ENCODE data around the gene ADAM12. TPM values are rescaled to one million over a fixed set of nuclear protein-coding genes. Genes with fewer than 3 reads are reported as not detected.

ADAM12 gene
- total and polyA plus RNA-seq, 2 donors (not counting 3 experiments of a cell fraction or from before 2014, with no cell fraction given), result 0.22 to 0.33 TPM

DNA sequence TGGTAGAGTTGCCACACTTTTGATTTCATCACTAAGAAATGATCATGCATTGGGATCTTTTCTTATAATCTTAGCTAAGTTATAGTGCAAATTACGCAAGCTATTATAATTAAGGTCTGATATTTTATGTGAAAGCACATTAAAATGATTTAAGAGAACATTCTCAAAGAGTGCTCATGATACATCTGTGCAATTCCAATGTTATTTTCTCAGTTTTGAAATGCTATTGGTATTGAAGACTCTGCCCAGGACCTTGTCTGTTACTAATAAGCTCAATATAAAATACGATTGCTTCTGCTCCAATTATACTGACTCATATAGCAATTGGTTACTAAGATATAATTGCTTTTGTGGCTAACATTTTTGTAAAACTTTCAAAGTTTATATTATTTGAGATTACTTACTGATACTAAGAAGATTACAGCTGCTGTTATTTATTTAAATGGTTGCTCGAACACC, 180.9 kb downstream of the ADAM12 start:
- no peaks in the 10 kb centered on the region for H3K4me1 ChIP-seq (ENCODE audit: control insufficient read depth, extremely low read depth, insufficient read depth, low read length)

DNA sequence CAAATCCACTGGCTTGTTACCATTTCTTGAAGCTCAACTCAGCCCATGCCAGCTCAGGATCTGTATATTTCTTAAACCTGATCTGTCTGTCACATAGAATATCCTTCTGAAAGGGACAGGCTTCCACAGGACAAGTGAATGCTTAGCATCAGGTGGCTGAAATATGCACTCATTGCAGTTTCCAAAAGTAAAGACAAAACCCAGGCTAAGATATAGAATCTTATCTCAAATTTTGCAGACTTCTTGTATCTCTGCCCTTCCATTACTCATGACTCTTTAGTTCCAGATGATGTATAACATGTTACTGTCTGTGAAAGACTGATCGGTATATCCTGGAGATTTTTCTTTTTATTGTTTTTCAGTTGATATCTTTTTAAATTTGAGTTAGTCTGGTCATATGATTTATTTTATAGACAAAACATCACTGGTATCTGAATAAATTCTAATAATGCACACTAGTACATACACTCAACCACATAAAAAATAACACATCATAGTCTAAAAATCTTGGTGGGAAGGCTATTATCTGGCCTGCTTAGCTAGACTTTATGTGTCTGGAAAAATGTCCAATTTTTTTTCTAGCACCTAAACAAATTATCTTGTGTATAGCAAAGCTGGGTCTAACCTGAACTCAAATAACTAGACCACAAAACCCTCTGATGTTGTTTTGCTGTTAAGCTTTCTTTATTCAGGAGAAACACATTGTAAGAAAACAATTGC, 182.6 kb downstream of the ADAM12 start:
- Histone ChIP-seq H3K9me3 (replicated peaks; ENCODE audit: control insufficient read depth, insufficient read depth, low read length) (no peaks in the 10 kb centered on the region), H3K36me3 (ENCODE audit: control insufficient read depth in 2 of 2, extremely low read depth in 1 of 2, insufficient read depth in 2 of 2, low read length in 2 of 2) (no peaks in the 10 kb centered on the region), H3K27ac (ENCODE audit: insufficient read depth, low read depth, low read length) (no peak overlapping the region), H3K4me2 (ENCODE audit: insufficient read depth, low read length) (no peak overlapping the region), H3K9me1 (replicated peaks; ENCODE audit: control insufficient read depth, extremely low read depth, insufficient read depth, low read length) (no peaks in the 10 kb centered on the region), H3K9ac (replicated peaks; ENCODE audit: extremely low read depth, insufficient read depth, low read length) (no peak overlapping the region), H3K27me3 (ENCODE audit: control insufficient read depth in 2 of 2, insufficient read depth in 2 of 2, low read length in 2 of 2) (no peaks in the 10 kb centered on the region), H3K4me3 (replicated peaks in 1 of 3; ENCODE audit: insufficient read depth in 1 of 3, low read depth in 1 of 3, low read length in 3 of 3) (no peak overlapping the region), H3K4me1 (ENCODE audit: control insufficient read depth, extremely low read depth, insufficient read depth, low read length) (no peaks in the 10 kb centered on the region), H4K20me1 (replicated peaks; ENCODE audit: control insufficient read depth, extremely low read depth, insufficient read depth, low read length) (no peaks in the 10 kb centered on the region), H3K79me2 (ENCODE audit: control insufficient read depth, insufficient read depth, low read length) (no peaks in the 10 kb centered on the region), H2AFZ (ENCODE audit: low read depth, low read length) (no peak overlapping the region)
- no peak for DNase-seq (ENCODE audit: low read depth, low spot score)
- POLR2A ChIA-PET, result no interaction called here
- no TSS peak for BruUV-seq (replicated peaks)
- dilution Hi-C loops (cut with MboI; ENCODE audit: extremely low pct_ligation_motif_present, low sequenced_read_pairs), result no loop called here
- CTCF ChIA-PET, result no interaction called here
- FAIRE-seq, result no peak
- TF ChIP-seq POLR2A (IDR thresholded peaks at IDR 0.05; ENCODE audit: low read depth, low read length) (no peak), CTCF (IDR thresholded peaks at IDR 0.05; ENCODE audit: extremely low read depth in 1 of 2, insufficient read depth in 1 of 2, low read depth in 1 of 2, low read length in 2 of 2) (no peak), EZH2 (IDR thresholded peaks at IDR 0.05; ENCODE audit: borderline replicate concordance, low read depth, low read length, severe bottlenecking) (no peak), JUN (IDR thresholded peaks at IDR 0.05; ENCODE audit: borderline replicate concordance, insufficient read depth, insufficient read length, low read depth) (no peak), FOS (IDR thresholded peaks at IDR 0.05; ENCODE audit: borderline replicate concordance, insufficient read depth, low read length) (no peak), MAX (IDR thresholded peaks at IDR 0.05; ENCODE audit: insufficient read depth, insufficient read length) (no peak), GATA2 (IDR thresholded peaks at IDR 0.05; ENCODE audit: insufficient read depth, insufficient read length, low read depth, low read length) (no peak), MYC (IDR thresholded peaks at IDR 0.05; ENCODE audit: low read depth, low read length) (no peak), POLR2AphosphoS5 (IDR thresholded peaks at IDR 0.05; ENCODE audit: insufficient read depth, low read depth, low read length) (no peak)
- intact Hi-C loops (cut with micrococcal nuclease), result no loop called here

More for the DNA sequence above, 180.9 kb downstream of the ADAM12 start:
- Histone ChIP-seq H3K79me2 (ENCODE audit: control insufficient read depth, insufficient read depth, low read length) (no peaks in the 10 kb centered on the region), H2AFZ (ENCODE audit: low read depth, low read length) (no peak overlapping the region), H3K9me1 (replicated peaks; ENCODE audit: control insufficient read depth, extremely low read depth, insufficient read depth, low read length) (no peaks in the 10 kb centered on the region), H3K27me3 (ENCODE audit: control insufficient read depth in 2 of 2, insufficient read depth in 2 of 2, low read length in 2 of 2) (no peaks in the 10 kb centered on the region), H3K27ac (ENCODE audit: insufficient read depth, low read depth, low read length) (no peak overlapping the region), H3K9me3 (replicated peaks; ENCODE audit: control insufficient read depth, insufficient read depth, low read length) (no peaks in the 10 kb centered on the region), H3K9ac (replicated peaks; ENCODE audit: extremely low read depth, insufficient read depth, low read length) (no peak overlapping the region), H3K36me3 (ENCODE audit: control insufficient read depth in 2 of 2, extremely low read depth in 1 of 2, insufficient read depth in 2 of 2, low read length in 2 of 2) (no peaks in the 10 kb centered on the region), H3K4me2 (ENCODE audit: insufficient read depth, low read length) (no peak overlapping the region), H3K4me3 (replicated peaks in 1 of 3; ENCODE audit: insufficient read depth in 1 of 3, low read depth in 1 of 3, low read length in 3 of 3) (no peak overlapping the region), H4K20me1 (replicated peaks; ENCODE audit: control insufficient read depth, extremely low read depth, insufficient read depth, low read length) (no peaks in the 10 kb centered on the region)
- FAIRE-seq, result no peak
- DNase-seq (ENCODE audit: low read depth, low spot score), result no peak
- intact Hi-C loops (cut with micrococcal nuclease) (no loop called here), dilution Hi-C loops (cut with MboI; ENCODE audit: extremely low pct_ligation_motif_present, low sequenced_read_pairs) (no loop called here)
- TF ChIP-seq FOS (IDR thresholded peaks at IDR 0.05; ENCODE audit: borderline replicate concordance, insufficient read depth, low read length), result no peak
- TF ChIP-seq POLR2A (IDR thresholded peaks at IDR 0.05; ENCODE audit: low read depth, low read length), result no peak
- no peak for TF ChIP-seq MYC (IDR thresholded peaks at IDR 0.05; ENCODE audit: low read depth, low read length)
- TF ChIP-seq EZH2 (IDR thresholded peaks at IDR 0.05; ENCODE audit: borderline replicate concordance, low read depth, low read length, severe bottlenecking), result no peak
- no peak for TF ChIP-seq GATA2 (IDR thresholded peaks at IDR 0.05; ENCODE audit: insufficient read depth, insufficient read length, low read depth, low read length)
- no peak for TF ChIP-seq POLR2AphosphoS5 (IDR thresholded peaks at IDR 0.05; ENCODE audit: insufficient read depth, low read depth, low read length)
- ChIA-PET CTCF (no interaction called here), POLR2A (no interaction called here)
- BruUV-seq (replicated peaks), result no TSS peak
